Smooth muscle cell of the brain vasculature (primary cell): Measurements from ENCODE around the gene SPATS2L.
"Not testable (repeated sequence)": the region's sequence is repeated elsewhere in the genome, so short reads cannot be mapped to it uniquely, and the experiment has no call there.

Experiments
- DNase-seq: peaks from one replicate; pipeline ENCODE4 v3.0.0-alpha.2; 2012; ENCODE audit warnings: low read depth, low spot score

Gene SPATS2L

GRCh38 chr2:200320344-200320743 lies 13.9 kb downstream of the SPATS2L start:
- DNase-seq: no peak

GRCh38 chr2:200320991-200321390 lies 14.5 kb downstream of the SPATS2L start:
- DNase-seq: no peak

GRCh38 chr2:200321780-200322534 lies 15.5 kb downstream of the SPATS2L start:
- no peak for DNase-seq

GRCh38 chr2:200322607-200323006 lies 16.1 kb downstream of the SPATS2L start:
- no peak for DNase-seq

GRCh38 chr2:200324362-200324761 lies 17.9 kb downstream of the SPATS2L start:
- no peak for DNase-seq

GRCh38 chr2:200329384-200329783 lies 22.9 kb downstream of the SPATS2L start:
- no peak for DNase-seq

GRCh38 chr2:200329798-200330197 lies 23.3 kb downstream of the SPATS2L start:
- DNase-seq: no peak

- no peak for DNase-seq
Observed at GRCh38 chr2:200330351-200331060, 24.0 kb downstream of the SPATS2L start.

- DNase-seq: no peak
Observed at GRCh38 chr2:200331061-200331400, 24.5 kb downstream of the SPATS2L start.

- DNase-seq: no peak
Observed at GRCh38 chr2:200335657-200336056, 29.2 kb downstream of the SPATS2L start.

- DNase-seq: no peak
Observed at GRCh38 chr2:200336980-200337615, 30.6 kb downstream of the SPATS2L start.

GRCh38 chr2:200337621-200338020 lies 31.1 kb downstream of the SPATS2L start:
- no peak for DNase-seq

- no peak for DNase-seq
Observed at GRCh38 chr2:200338692-200339091, 32.2 kb downstream of the SPATS2L start.

GRCh38 chr2:200340508-200341224 lies 34.2 kb downstream of the SPATS2L start:
- DNase-seq: no peak

- no peak for DNase-seq
Observed at GRCh38 chr2:200341376-200341775, 34.9 kb downstream of the SPATS2L start.

GRCh38 chr2:200342235-200342634 lies 35.7 kb downstream of the SPATS2L start:
- DNase-seq: no peak

GRCh38 chr2:200342654-200343053 lies 36.2 kb downstream of the SPATS2L start:
- DNase-seq: no peak

- DNase-seq: not testable (repeated sequence)
Observed at GRCh38 chr2:200344202-200344601, 37.7 kb downstream of the SPATS2L start.

GRCh38 chr2:200345975-200346374 lies 39.5 kb downstream of the SPATS2L start:
- no peak for DNase-seq

- DNase-seq: no peak
Observed at GRCh38 chr2:200347301-200347700, 40.8 kb downstream of the SPATS2L start.

- DNase-seq: no peak
Observed at GRCh38 chr2:200348897-200349563, 42.5 kb downstream of the SPATS2L start.

GRCh38 chr2:200349868-200350267 lies 43.4 kb downstream of the SPATS2L start:
- no peak for DNase-seq
